Adrenal gland (tissue), 5 donors: Measurements from ENCODE around the gene THSD7B.

Experiments
- POLR2A ChIP-seq, 2 donors: fragments of 450-650 bp; IDR thresholded peaks; one replicate each; pipeline ENCODE4 v1.6.1; 2017; ENCODE audit warnings: antibody characterized with exemption in 2 of 2, mild to moderate bottlenecking in 2 of 2, moderate library complexity in 1 of 2
- TF ChIP-seq, protein P1 (sequence below), 6 experiments: fragments of 450-650 bp in 4 of 6; fragments of 200-600 bp in 2 of 6; sonication (generic) in 1 of 6; IDR thresholded peaks; 1 replicate in 5 of 6; 2 replicates in 1 of 6; pipeline versions ENCODE4 v1.5.1 to v1.8.0; 2016 to 2021; ENCODE audit warnings: antibody characterized with exemption in 6 of 6, mild to moderate bottlenecking in 2 of 6, moderate library complexity in 1 of 6
- donor health status: DM: no; HTN: no; CAD: no.

- TF ChIP-seq POLR2A (IDR thresholded peaks at IDR 0.05): no peak
- TF ChIP-seq, protein P1, sequence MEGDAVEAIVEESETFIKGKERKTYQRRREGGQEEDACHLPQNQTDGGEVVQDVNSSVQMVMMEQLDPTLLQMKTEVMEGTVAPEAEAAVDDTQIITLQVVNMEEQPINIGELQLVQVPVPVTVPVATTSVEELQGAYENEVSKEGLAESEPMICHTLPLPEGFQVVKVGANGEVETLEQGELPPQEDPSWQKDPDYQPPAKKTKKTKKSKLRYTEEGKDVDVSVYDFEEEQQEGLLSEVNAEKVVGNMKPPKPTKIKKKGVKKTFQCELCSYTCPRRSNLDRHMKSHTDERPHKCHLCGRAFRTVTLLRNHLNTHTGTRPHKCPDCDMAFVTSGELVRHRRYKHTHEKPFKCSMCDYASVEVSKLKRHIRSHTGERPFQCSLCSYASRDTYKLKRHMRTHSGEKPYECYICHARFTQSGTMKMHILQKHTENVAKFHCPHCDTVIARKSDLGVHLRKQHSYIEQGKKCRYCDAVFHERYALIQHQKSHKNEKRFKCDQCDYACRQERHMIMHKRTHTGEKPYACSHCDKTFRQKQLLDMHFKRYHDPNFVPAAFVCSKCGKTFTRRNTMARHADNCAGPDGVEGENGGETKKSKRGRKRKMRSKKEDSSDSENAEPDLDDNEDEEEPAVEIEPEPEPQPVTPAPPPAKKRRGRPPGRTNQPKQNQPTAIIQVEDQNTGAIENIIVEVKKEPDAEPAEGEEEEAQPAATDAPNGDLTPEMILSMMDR (IDR thresholded peaks at IDR 0.05): no peak
These were observed 694 bp downstream of the THSD7B start for GRCh38 chr2:136766073-136766404.
